ENCODE results near the gene SDHAF2. TPM values are rescaled to one million over a fixed set of nuclear protein-coding genes. Genes with fewer than 3 reads are reported as not detected.

The SDHAF2 gene
- total RNA-seq, 1 experiment from 2014 or later, result 49.1 TPM

GRCh38 chr11:61418136-61418535 is 11.8 kb upstream of the SDHAF2 start:
- no peak for TF ChIP-seq EZH2 (IDR thresholded peaks at IDR 0.05; ENCODE audit: borderline replicate concordance, low read depth, low read length, poor library complexity, severe bottlenecking)
- no peak for TF ChIP-seq CTCF (conservative IDR thresholded peaks at IDR 0.05; ENCODE audit: low read depth, low read length)
- Histone ChIP-seq H3K27ac (ENCODE audit: low read depth, low read length, poor library complexity, severe bottlenecking) (no peak overlapping the region), H3K4me1 (ENCODE audit: insufficient read depth, low read length, poor library complexity, severe bottlenecking) (no peaks in the 10 kb centered on the region), H3K36me3 (ENCODE audit: insufficient read depth, low read length, poor library complexity, severe bottlenecking) (peaks cover 98% of the 10 kb centered on the region), H3K27me3 (replicated peaks; ENCODE audit: insufficient read depth, low read depth, low read length, poor library complexity) (no peaks in the 10 kb centered on the region), H3K4me3 (ENCODE audit: low read depth, low read length, poor library complexity, severe bottlenecking) (no peak overlapping the region), H3K9me3 (ENCODE audit: low read depth, low read length, poor library complexity, severe bottlenecking) (no peaks in the 10 kb centered on the region)
- intact Hi-C loops (cut with micrococcal nuclease; ENCODE audit: unreplicated experiment), result no loop called here
- no TSS peak for BruUV-seq (replicated peaks)
- CTCF ChIA-PET, result no interaction called here
- POLR2A ChIA-PET (ENCODE audit: low non-redundant PET), result no interaction called here
- DNase-seq (ENCODE audit: low spot score), result no peak

GRCh38 chr11:61422226-61422625 is 7.7 kb upstream of the SDHAF2 start:
- no peaks in the 10 kb centered on the region for H3K9me3 ChIP-seq (ENCODE audit: low read depth, low read length, poor library complexity, severe bottlenecking)
- TF ChIP-seq CTCF (conservative IDR thresholded peaks at IDR 0.05; ENCODE audit: low read depth, low read length), result no peak
- TF ChIP-seq EZH2 (IDR thresholded peaks at IDR 0.05; ENCODE audit: borderline replicate concordance, low read depth, low read length, poor library complexity, severe bottlenecking), result no peak
- no peak overlapping the region for H3K4me3 ChIP-seq (ENCODE audit: low read depth, low read length, poor library complexity, severe bottlenecking)
- CTCF ChIA-PET, result no interaction called here
- BruUV-seq (replicated peaks), result no TSS peak
- peaks cover 96% of the 10 kb centered on the region for H3K36me3 ChIP-seq (ENCODE audit: insufficient read depth, low read length, poor library complexity, severe bottlenecking)
- intact Hi-C loops (cut with micrococcal nuclease; ENCODE audit: unreplicated experiment), result no loop called here
- no peaks in the 10 kb centered on the region for H3K27me3 ChIP-seq (replicated peaks; ENCODE audit: insufficient read depth, low read depth, low read length, poor library complexity)
- no peaks in the 10 kb centered on the region for H3K4me1 ChIP-seq (ENCODE audit: insufficient read depth, low read length, poor library complexity, severe bottlenecking)
- no peak overlapping the region for H3K27ac ChIP-seq (ENCODE audit: low read depth, low read length, poor library complexity, severe bottlenecking)
- POLR2A ChIA-PET (ENCODE audit: low non-redundant PET), result interaction anchor here (0.6 kb wide), 1 partner anchor 17 kb away, joined by 6 read pairs; no protein-coding TSS in a partner anchor
- no peak for DNase-seq (ENCODE audit: low spot score)

GRCh38 chr11:61425367-61426131 is 4.4 kb upstream of the SDHAF2 start:
- DNase-seq (ENCODE audit: low spot score), result no peak
- BruUV-seq (replicated peaks), result no TSS peak
- Histone ChIP-seq H3K36me3 (ENCODE audit: insufficient read depth, low read length, poor library complexity, severe bottlenecking) (peaks cover 82% of the 10 kb centered on the region), H3K4me3 (ENCODE audit: low read depth, low read length, poor library complexity, severe bottlenecking) (no peak overlapping the region), H3K27ac (ENCODE audit: low read depth, low read length, poor library complexity, severe bottlenecking) (no peak overlapping the region), H3K27me3 (replicated peaks; ENCODE audit: insufficient read depth, low read depth, low read length, poor library complexity) (no peaks in the 10 kb centered on the region), H3K4me1 (ENCODE audit: insufficient read depth, low read length, poor library complexity, severe bottlenecking) (peaks cover 12% of the 10 kb centered on the region), H3K9me3 (ENCODE audit: low read depth, low read length, poor library complexity, severe bottlenecking) (no peaks in the 10 kb centered on the region)
- TF ChIP-seq CTCF (conservative IDR thresholded peaks at IDR 0.05; ENCODE audit: low read depth, low read length), result no peak
- no peak for TF ChIP-seq EZH2 (IDR thresholded peaks at IDR 0.05; ENCODE audit: borderline replicate concordance, low read depth, low read length, poor library complexity, severe bottlenecking)
- ChIA-PET CTCF (no interaction called here), POLR2A (ENCODE audit: low non-redundant PET) (interaction anchor here (0.5 kb wide), 1 partner anchor 514 kb away, joined by 4 read pairs; no protein-coding TSS in a partner anchor)
- intact Hi-C loops (cut with micrococcal nuclease; ENCODE audit: unreplicated experiment), result no loop called here
